HG03066 (cell line): ENCODE data around the gene TBK1.

Experiments
- ATAC-seq: cut with Tn5 transposase; IDR thresholded peaks from one replicate; pipeline ENCODE4 v1.9.1; 2021; ENCODE audit warnings: low read depth; ENCODE audit not compliant: unreplicated experiment

Gene TBK1

GRCh38 chr12:64451687-64452558 lies at the start of gene TBK1:
Gene TBK1 (plus strand): TSS chr12:64452120. CDS start chr12:64455871, 3,751 bp downstream.
- ATAC-seq: peak; percentile 81

- no peak for ATAC-seq
Observed at GRCh38 chr12:64402181-64402580, 49.7 kb upstream of the TBK1 start.

DNA sequence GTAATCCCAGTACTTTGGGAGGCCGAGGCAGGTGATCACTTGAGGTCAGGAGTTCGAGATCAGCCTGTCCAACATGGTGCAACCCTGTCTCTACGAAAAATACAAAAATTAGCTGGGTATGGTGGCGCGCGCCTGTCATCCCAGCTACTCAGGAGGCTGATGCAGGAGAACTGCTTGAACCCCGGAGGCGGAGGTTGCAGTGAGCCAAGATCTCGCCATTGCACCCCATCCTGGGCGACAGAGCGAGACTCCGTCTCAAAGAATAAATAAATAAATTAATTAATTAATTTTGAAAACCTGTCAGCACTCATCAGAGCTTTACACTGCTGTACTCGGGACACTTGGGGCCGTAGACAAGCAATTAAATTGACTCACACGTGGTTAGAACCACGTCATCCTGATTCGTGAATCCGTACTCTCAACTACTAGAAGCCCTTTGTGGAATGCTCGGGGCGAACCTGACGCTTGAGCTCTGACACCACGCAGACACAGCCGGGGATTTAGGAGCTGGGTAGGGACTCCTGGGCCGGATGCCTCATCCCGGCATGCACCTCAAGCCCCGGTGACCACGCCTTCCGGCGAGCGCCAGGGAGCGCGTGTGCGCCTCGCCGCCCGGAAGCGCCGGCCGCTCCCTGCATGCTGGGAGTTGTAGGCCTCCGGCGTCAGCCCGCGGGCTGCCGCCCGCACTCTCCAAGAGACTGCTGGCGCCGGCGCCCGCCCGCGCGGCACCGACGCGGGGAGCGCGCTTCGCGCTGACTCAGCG lies 48.0 kb upstream of the TBK1 start, which contains the start of gene XPOT:
Gene XPOT, plus strand, starts transcription at position 686 of the 763 bp plus-strand sequence. CDS start 5,644 bp downstream, outside the sequence.
- peak; percentile 93 for ATAC-seq

DNA sequence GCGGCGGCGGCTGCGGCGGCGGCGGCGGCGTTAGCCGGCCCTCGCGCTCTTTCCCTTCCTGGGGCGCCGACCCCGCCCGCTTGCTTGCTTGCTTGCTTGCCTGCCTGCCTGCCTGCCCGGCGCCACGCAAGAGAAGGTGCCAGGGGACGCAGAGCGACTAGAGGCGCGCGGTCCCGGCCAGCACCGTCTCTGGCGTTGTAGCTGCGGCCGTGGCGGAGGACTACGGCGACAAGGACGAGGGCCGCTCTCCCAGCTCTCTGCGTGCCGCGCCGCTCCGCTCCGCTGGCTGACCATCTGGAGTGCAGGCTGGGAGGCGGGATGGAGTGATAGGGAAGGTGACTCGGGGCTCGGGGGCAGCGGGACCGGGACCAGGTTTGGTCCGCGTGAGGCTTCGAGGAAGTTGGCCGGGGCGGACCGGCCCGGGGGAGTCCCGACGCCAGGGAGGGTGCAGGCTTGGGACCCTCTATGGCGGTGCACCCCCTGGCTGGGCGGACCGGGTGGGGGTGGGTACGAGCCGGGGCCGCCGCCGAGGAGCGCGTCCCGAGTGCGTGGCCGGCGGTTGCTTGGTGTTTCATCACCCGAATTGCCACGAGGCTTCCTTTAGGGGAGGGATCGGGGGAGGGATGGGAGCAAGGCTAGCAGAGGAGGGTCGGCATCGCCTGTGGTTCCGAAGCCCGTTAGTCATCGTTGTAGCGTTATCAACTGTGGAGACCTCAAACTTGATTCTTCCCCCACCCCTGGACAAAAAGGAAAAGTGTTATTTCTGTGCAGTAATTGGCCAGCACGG lies 47.3 kb upstream of the TBK1 start:
- ATAC-seq: peak; percentile 27

- ATAC-seq: no peak
Observed at GRCh38 chr12:64407342-64408223, 44.3 kb upstream of the TBK1 start.

GRCh38 chr12:64411427-64411826 lies 40.5 kb upstream of the TBK1 start:
- no peak for ATAC-seq

- no peak for ATAC-seq
Observed at GRCh38 chr12:64412459-64412858, 39.5 kb upstream of the TBK1 start.

DNA sequence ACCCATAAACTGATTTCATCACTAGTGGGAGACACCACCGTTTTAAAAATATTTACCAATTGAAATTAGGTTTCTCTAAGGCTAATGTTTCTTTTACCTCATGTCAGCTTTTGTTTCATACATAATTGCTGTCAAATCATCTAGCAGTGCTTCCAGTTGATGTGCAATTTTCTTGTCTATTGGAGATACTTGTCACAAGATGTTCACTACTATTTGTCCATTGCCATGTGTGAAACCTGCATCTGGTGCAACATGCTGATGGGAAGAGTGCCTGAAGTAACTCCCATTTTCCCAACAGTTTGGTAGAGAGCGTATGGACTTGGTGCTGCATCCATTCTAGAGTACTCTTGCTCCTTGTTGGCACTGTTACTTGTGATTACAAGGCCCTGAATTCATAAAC lies 38.0 kb upstream of the TBK1 start:
- ATAC-seq: no peak

DNA sequence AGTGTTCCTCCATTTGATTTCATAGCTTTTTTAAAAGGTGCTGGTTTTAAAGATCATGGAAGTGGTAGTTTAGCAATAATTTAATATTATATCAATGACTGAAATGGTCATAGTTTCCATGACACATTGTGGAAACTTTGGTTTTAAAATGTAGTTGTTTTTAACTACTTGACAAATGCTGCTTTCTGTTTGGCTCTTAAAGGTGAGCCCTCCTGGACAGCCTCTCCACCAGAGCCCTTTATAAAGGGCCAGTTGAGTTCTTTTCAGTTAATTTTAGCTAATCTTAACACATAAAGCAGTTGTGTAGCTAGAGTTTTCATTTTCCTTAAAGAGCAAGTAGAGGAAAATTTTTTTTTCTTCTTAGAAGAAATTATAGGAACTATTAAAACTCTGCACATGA lies 33.7 kb upstream of the TBK1 start:
- no peak for ATAC-seq

- ATAC-seq: no peak
Observed at GRCh38 chr12:64419696-64420095, 32.2 kb upstream of the TBK1 start.

GRCh38 chr12:64427988-64428387 lies 23.9 kb upstream of the TBK1 start:
- no peak for ATAC-seq

DNA sequence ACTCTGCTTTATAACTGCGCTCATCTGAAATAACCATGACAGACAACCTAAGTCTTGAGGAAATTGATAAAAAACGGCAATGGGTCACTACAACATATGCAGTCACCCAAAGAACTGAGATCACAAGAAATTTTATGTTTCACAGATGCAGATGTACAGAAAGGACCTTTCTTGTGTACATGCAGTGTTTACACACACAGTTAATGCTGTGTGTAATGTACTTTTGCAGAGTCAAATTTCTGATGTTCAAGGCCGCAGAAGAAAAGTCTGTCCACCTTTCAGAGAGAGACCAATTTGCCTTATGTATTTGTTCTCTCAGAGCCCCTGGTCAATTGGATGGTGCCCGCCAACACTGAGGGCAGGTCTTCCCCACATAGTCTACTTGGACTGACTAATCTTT lies 23.0 kb upstream of the TBK1 start:
- ATAC-seq: no peak

DNA sequence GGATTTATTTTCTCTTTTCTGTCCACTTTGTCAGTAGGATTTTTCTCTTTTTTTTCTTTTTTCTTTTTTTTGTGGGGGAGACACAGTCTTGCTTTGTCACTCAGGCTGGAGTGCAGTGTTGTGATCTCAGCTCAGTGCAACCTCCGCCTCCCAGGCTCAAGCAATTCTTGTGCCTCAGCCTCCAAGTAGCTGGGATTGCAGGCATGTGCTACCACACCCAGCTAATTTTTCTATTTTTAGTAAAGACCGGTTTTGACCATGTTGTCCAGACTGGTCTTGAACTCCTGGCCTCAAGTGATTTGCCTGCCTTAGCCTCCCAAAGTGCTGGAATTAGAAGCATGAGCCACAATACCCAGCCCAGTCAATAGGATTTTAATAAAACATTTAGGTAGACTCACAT lies 21.0 kb upstream of the TBK1 start:
- no peak for ATAC-seq

DNA sequence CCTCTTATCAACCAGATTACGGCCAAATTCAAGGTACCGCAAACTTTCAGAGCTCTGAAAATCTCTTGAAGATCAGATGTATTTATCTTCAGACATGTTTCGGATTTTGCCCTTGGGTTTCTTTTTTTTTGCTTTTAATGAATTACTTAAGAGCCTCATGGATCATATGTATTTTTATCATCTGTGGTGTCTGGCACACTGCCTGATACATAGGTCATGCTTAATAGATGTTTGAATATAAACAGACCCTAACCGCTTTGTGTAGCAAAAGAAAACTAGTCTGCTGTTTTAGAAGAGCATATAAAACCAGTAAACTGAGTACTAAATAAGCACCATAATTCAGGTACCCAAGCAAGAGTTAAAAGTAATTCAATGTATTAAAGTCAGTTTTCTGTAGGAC lies 20.1 kb upstream of the TBK1 start:
- no peak for ATAC-seq

- no peak for ATAC-seq
Observed at GRCh38 chr12:64433915-64434314, 18.0 kb upstream of the TBK1 start.

DNA sequence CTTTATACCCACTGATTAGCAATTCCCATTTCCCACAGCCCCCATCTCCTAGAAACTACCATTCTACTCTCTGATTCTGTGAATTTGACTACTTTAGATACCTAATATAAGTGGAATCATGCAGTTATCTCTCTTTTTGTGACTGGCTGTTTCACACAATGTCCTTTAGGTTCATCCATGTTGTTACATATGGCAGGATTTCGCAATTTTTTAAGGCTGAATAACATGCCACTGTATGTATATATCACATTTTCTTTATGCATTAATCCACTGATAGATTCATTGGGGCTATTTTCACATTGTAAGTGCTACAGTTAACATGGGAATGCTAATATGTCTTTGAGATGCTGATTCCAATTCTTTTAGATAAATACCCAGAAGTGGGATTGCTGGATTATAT lies 11.8 kb upstream of the TBK1 start:
- no peak for ATAC-seq

GRCh38 chr12:64445490-64445889 lies 6.4 kb upstream of the TBK1 start:
- ATAC-seq: no peak

DNA sequence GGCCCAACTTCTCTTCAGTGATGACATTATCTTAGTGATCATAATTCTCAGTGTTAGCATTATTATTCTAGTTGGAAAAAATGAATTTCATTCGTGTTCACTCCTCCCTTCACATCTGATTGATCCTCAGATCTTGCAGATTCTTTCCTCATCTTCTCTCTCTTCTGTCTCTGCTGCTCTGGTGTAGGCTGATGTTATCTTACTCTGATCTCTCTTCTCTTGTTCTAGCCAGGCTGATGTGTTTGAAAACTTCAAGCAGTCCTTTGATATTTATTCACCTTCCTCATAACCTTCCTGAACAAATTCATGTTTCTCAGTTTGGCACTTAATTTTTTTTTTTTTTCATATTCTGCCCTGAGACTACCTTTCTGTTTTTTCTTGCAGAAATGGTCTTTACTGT lies 5.6 kb upstream of the TBK1 start:
- no peak for ATAC-seq

DNA sequence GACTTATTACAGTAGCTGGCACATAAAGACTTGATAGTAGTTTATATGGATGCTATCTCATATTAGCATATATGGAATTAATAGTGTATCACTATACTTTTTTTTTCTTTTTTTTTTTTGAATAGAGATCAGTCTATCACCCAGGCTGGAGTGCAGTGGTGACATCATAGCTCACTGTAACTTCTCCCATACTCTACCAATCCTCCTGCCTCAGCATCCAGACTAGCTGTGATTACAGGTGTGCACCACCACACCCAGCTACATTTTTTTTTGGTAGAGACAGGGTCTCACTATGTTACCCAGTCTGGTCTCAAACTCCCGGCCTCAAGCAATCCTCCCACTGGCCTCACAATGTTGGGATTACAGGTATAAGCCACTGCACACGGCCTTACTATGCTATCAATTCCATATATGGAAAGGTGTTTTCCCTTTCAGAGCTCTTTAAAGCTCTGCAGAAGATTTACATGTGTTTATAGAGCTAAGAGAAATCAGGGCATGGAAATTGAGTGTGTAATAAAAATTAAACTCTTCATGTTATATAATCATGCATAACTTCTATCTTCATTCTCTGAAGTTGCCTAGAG lies 1.8 kb upstream of the TBK1 start:
- ATAC-seq: no peak
